Diencephalon (tissue), 1 donor: ENCODE data around the gene ABO. TPM values are rescaled to one million over a fixed set of nuclear protein-coding genes. Genes with fewer than 3 reads are reported as not detected.

Source experiments
- small RNA-seq: library from RNA; depleted of rRNA; stranded (forward); fragments of <200 nt; gene quantifications from one replicate; pipeline ENCODE3, GENCODE V24; 2014
- total RNA-seq: library from RNA; depleted of rRNA; stranded (reverse); fragments of >200 nt; gene quantifications from one replicate; pipeline ENCODE4 v1.2.3, GENCODE V29; 2014

Gene ABO
- total RNA-seq = under 0.01 TPM

GRCh38 chr9:133275105-133276000, at the start of gene ABO:
TSS of gene ABO (minus strand) at chr9:133275201.

GRCh38 chr9:133208880-133209300, 66.1 kb downstream of the ABO start, which contains the start of gene OBP2B:
TSS of gene OBP2B (minus strand) at chr9:133209250. CDS start at chr9:133209199, 51 bp downstream.

Small RNAs within 50 kb of the gene (small RNA-seq; reads per million reads assigned to genes)
- gene RF00019 = not detected

Other genes with a start within 250 kb of the ABO start
- gene GTF3C5, start 244.2 kb downstream of the ABO start, total RNA-seq = 25.8 TPM
- gene CEL, start 213.2 kb downstream of the ABO start, total RNA-seq = 0.46 TPM
- gene RALGDS, start 154.0 kb downstream of the ABO start, total RNA-seq = 99.2 TPM
- 3.7 TPM for gene GBGT1, start 111.3 kb downstream of the ABO start, total RNA-seq
- not detected for gene OBP2B, start 66.0 kb downstream of the ABO start, total RNA-seq
- 18.2 TPM for gene SURF6, start 61.0 kb upstream of the ABO start, total RNA-seq
- gene MED22, start 72.9 kb upstream of the ABO start, total RNA-seq = 15.9 TPM
- 914 TPM for gene RPL7A, start 73.0 kb upstream of the ABO start, total RNA-seq
- gene SURF1, start 81.3 kb upstream of the ABO start, total RNA-seq = 17.8 TPM
- gene SURF2, start 81.3 kb upstream of the ABO start, total RNA-seq = 19.6 TPM
- gene SURF4, start 100.9 kb upstream of the ABO start, total RNA-seq = 91.3 TPM
- 3.0 TPM for gene STKLD1, start 101.2 kb upstream of the ABO start, total RNA-seq
- gene REXO4, start 142.8 kb upstream of the ABO start, total RNA-seq = 13.6 TPM
- 3.5 TPM for gene ADAMTS13, start 147.2 kb upstream of the ABO start, total RNA-seq
- gene CACFD1, start 184.8 kb upstream of the ABO start, total RNA-seq = 23.1 TPM
- 22.8 TPM for gene SLC2A6, start 203.9 kb upstream of the ABO start, total RNA-seq
- gene MYMK, start 249.8 kb upstream of the ABO start, total RNA-seq = not detected